ENCODE data around the gene PGC. TPM values are rescaled to one million over a fixed set of nuclear protein-coding genes. Genes with fewer than 3 reads are reported as not detected.

PGC gene
- total and polyA plus RNA-seq, 9 of the 15 experiments (the other 6 are each of a cell fraction or from before 2014, with no cell fraction given), result 0.17 to 0.40 TPM; not detected in 7

GRCh38 chr6:41747256-41748101 lies at the start of gene PGC (continued):
- TF ChIP-seq ZNF512 (tag; IDR thresholded peaks at IDR 0.05) (no peak), SMC3 (conservative IDR thresholded peaks at IDR 0.05; ENCODE audit: insufficient read depth, low read depth, low read length) (no peak), MAFF (IDR thresholded peaks at IDR 0.05; ENCODE audit: low read length) (no peak), ZNF146 (CRISPR knock-in tag; IDR thresholded peaks at IDR 0.05; ENCODE audit: unreplicated experiment) (no peak), SPI1 (IDR thresholded peaks at IDR 0.05; ENCODE audit: borderline replicate concordance, low read depth, low read length) (no peak), KAT2B (IDR thresholded peaks at IDR 0.05; ENCODE audit: low read depth, low read length) (no peak), RNF2 (IDR thresholded peaks at IDR 0.05) (no peak), RFX7 (CRISPR knock-in tag; IDR thresholded peaks at IDR 0.05) (no peak), ZNF316 (IDR thresholded peaks at IDR 0.05) (no peak), ZNF511 (CRISPR knock-in tag; IDR thresholded peaks at IDR 0.05) (no peak), HNRNPH1 (optimal IDR thresholded peaks at IDR 0.05; ENCODE audit: low read depth, low read length) (no peak), ZNF79 (CRISPR knock-in tag; IDR thresholded peaks at IDR 0.05; ENCODE audit: low read depth) (no peak), PRPF4 (IDR thresholded peaks at IDR 0.05; ENCODE audit: insufficient read depth, low read depth, low read length, poor library complexity, severe bottlenecking) (no peak), MGA (IDR thresholded peaks at IDR 0.05) (no peak), EGR1 (conservative IDR thresholded peaks at IDR 0.05) (no peak)
